HG03025 (cell line): ENCODE measurements around the gene YAF2.
A peak's percentile ranks its signal among the peaks of the same experiment; 100 is the strongest.

Source experiments
- ATAC-seq: cut with Tn5 transposase; IDR thresholded peaks from one replicate; pipeline ENCODE4 v1.9.1; 2021; ENCODE audit warnings: mild to moderate bottlenecking, moderate library complexity; ENCODE audit not compliant: unreplicated experiment, low FRiP score

YAF2 gene

DNA sequence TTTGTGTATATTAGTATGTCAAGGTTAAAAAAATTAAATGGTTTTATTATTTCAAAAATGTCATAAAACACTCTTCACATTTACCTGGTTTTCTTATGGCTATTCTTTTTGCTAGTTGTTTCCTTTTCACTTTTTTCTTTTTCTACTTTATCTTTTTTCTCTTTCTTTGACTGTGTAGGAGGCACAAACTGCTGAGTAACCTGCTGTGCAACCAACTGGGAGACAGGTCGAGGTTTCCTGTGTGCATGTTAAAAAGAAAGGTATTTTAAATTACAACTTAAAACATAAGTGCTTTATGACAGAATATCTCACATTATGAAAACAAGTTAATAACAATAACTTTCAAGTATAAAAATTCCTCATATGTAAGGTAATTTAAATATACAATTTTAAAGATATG, 76.5 kb downstream of the YAF2 start:
- no peak for ATAC-seq

GRCh38 chr12:42156232-42156631, 81.8 kb downstream of the YAF2 start:
- no peak for ATAC-seq

- no peak for ATAC-seq
Measured at GRCh38 chr12:42145552-42146215, 92.4 kb downstream of the YAF2 start.

- peak; percentile 16 for ATAC-seq
Measured at GRCh38 chr12:42145197-42145549, 92.9 kb downstream of the YAF2 start.

DNA sequence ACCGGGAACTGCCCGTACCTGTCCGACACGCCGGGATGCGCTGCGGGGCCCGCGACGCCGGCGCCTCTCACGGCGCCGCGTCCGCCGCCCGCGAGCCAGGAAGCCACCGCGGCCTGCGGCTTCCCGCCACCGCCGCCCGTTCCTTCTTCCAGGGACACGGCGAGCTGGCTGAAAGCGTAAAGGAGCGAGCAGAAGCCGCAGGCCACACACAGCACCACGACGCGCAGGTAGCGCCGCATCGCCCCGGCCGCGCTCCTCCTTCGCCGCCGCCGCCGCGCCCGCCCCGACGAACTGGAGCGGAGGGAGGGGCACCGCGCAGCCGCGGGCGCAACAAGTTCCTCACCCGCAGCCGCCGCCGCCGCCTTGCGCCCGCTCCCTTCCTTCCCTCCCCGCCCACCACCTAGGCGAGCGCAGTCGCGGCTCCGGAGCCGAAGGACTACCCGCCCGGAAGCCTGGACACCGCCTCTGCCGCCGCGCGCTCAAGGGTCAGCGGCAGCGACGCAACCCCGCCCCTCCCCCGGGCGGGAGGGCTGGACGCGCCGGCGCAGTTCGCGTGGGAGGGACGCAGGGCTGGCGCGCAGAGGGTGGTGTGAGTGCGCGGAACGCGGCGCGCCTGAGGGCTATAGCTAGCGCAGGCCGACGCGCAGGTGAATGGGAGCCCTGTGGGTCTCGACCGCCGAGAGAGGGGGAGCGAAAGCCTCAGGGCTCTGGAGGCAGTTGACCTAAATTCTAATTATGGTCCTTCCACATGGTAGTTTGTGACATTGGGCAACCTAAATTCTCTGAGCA, 93.4 kb downstream of the YAF2 start, which contains the start of gene GXYLT1:
GXYLT1 (minus strand) TSS at position 467 of the 789 bp plus-strand sequence; CDS start at position 239, 228 bp downstream.
- peak; percentile 91 for ATAC-seq

GRCh38 chr12:42144158-42144407, 94.0 kb downstream of the YAF2 start:
- no peak for ATAC-seq

GRCh38 chr12:42143452-42144157, 94.4 kb downstream of the YAF2 start:
- ATAC-seq, result no peak

DNA sequence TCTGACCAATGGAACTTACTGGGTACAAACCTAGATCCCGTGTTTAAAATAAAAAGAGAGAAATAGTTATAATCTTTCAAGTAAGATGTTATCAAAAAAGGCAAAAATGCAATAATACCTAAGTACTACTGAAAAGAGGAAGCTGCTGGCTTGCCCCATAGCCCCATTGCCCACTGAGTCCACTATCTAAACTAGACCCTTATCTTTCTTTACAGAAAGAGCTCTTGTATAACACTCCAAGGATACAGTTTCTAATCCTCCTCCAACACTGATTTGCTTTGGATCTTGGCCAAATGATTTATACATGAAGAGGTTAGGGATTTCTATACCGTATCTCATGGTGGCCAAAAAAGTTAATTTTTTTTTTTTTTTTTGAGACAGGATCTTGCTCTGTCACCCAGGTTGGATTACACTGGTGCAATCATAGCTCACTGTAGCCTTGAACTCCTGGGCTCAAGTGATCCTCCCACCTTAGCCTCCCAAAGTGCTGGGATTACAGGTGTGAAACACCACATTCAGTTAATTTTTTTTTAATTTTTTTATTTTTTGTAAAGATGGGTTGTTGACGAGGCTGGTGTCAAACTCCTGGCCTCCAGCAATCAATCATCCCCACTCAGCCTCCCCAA, 96.0 kb downstream of the YAF2 start:
- no peak for ATAC-seq

- no peak for ATAC-seq
Measured at GRCh38 chr12:42140901-42141300, 97.1 kb downstream of the YAF2 start.

DNA sequence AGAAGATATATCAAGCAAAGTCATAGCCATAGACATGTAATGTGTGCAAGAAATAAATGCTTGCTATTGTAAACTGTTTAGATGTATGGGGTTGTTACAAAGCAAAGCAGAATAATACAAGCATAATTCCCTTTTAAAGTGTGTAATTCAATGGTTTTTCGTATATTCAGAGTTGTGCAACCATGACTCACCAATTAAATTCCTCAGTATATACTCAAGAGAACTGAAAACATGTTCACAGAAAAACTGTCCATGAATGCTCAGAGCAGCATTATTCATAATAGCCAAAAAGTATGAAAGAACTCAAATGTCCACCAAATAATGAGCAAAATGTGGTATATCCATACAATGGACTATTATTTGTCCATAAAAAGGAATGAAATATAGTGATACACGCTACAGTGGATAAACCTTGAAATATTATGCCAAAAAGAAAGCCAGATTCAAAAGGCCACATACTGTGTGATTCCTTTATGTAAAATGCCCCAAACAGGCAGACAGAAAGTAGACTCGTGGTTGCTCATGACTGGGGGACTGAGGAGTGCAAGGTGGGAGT, 102.7 kb downstream of the YAF2 start:
- no peak for ATAC-seq

GRCh38 chr12:42130672-42131402, 107.2 kb downstream of the YAF2 start:
- no peak for ATAC-seq

GRCh38 chr12:42129595-42130204, 108.3 kb downstream of the YAF2 start:
- no peak for ATAC-seq

DNA sequence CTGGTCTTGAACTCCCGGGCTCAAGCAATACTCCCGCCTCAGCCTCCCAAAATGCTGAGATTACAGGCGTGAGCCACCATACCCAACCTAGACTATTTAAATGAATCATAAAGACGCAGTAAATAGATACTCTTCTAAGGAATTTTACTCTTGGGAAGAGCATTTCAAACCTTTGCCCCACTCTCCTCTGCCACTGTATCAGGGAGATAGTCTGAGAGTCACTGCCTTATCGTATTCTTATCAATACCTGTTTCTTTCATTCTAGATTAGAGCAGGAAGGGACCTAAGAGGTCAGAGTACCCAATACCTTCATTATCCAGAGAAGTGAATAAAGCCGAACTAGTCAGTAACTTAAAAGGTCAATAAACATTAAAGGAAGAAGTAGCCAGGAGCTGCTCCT, 109.2 kb downstream of the YAF2 start:
- no peak for ATAC-seq

GRCh38 chr12:42128327-42128726, 109.7 kb downstream of the YAF2 start:
- ATAC-seq, result no peak

DNA sequence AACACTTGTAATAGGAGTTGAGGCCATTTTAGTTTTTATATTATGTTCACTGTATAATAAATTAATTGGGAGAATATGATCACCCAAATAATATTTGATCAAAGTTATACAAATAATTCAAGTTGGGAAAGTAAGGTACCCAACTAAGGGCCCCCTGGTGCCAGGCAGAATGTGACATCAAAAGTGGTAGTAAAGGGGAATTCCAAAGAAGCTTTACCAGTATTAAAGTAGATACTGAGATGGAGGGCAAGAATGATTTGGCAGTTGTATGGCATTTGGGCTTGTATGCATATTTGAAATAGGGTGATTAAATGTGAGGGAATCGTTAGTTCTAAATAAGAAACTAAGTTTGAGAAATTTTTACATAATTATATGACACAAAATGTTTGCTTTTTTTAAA, 111.1 kb downstream of the YAF2 start:
- no peak for ATAC-seq

- no peak for ATAC-seq
Measured at GRCh38 chr12:42125388-42125767, 112.7 kb downstream of the YAF2 start.

- no peak for ATAC-seq
Measured at GRCh38 chr12:42124764-42125387, 113.2 kb downstream of the YAF2 start.

GRCh38 chr12:42119085-42119633, 118.9 kb downstream of the YAF2 start:
- ATAC-seq, result no peak
